ENCODE results near the gene SUN2. TPM values are rescaled to one million over a fixed set of nuclear protein-coding genes. Genes with fewer than 3 reads are reported as not detected.

The SUN2 gene
- polyA plus RNA-seq, 3 donors: 47.3 to 50.6 (median 47.6) TPM

DNA sequence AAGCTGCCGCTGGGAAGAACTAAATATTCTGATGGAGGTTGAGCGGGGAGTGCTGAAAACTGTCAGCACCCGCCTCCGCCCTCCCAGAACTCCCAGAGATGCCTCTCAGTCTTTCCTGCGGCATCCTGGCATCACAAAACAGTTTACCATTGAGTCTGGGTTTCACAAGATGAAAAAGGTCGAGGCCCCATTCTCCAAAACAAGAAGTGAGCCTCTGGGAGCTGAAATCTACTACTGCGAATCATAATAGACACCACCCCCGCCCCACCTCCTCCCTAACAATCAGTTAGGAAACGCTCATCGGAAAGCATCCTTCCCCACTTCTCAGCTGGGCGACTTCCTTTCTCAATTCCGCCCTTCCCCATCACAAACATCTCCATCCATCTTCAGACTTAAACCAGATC, 1.0 kb downstream of the SUN2 start:
- DNase-seq (ENCODE audit: low read depth in 3 of 3, low spot score in 2 of 3): no peak

DNA sequence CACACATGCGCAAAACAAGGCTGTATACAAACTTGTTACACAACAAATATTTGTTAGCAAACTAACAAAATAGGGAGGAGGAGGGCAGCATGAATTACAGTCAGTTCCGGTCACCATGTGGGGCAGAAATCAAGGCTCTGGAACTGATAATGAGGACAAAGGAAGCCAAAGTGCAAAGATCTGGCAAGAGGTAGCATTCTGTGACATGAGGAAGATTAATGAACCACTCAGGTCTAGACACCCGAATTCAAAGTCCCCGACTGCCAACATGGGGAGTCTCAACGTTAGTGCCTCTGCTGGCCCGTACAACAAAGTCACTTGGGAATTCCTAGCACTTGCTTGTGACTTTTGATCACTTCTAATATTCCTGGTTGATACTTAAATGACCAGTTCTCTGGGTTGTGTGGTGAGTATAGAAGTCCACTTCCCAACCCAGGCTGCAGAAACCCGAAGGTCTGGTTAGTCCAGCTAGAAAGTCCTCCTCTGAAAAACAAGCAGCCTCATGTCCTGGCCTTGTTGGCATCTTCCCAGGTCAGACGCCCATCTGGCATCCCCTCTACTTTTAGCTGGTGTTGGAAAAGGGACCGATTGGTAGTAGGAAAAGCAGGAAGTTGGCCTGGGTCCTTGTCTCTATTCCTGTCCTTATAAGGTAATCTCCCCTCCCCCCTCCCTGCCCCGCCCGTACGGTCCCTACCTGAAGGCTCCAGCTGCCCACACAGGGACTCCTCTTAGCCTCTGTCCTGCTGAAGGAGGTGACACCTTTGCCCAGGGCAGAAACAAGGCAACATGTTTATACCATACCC, 1.6 kb downstream of the SUN2 start:
- DNase-seq (ENCODE audit: low read depth in 3 of 3, low spot score in 2 of 3): no peak

DNA sequence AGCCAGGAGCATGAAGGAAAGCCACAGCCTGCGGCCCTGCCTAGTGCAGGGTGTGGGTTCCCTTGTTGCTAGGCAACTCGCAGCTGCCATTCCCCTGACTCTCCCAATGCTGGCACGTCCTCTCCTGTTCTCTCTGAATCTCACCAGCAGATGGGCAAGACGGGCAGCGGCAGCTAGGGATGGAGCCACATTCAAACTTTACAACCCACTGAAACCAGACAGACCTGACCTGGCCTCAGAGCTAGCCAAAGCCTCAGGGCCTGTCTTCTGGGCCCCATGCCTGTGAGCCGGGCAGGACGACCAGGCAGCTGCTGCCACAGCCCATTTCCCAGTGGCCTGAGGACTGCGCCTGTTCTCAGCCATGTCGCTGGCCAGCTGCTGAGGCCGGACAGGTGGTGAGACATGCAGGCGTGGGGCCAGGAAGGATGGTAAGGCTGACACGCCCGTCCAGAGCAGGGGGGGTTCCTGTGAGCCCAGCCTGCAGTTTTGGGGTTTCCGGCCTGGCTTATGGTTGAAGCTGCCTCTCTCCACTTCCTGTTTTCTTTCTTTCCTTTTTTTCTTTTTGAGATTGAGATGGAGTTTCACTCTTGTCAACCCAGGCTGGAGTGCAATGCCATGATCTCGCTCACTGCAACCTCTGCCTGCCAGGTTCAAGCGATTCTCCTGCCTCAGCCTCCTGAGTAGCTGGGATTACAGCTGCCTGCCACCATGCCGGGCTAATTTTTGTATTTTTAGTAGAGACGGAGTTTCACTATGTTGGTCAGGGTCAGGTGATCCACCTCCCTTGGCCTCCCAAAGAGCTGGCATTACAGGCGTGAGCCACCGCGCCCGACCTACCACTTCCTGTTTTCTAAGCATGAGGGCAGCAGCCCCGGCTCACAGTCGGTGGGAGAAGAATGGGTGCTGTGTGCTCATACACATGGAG, 4.1 kb downstream of the SUN2 start:
- no peak for DNase-seq (ENCODE audit: low read depth in 3 of 3, low spot score in 2 of 3)

DNA sequence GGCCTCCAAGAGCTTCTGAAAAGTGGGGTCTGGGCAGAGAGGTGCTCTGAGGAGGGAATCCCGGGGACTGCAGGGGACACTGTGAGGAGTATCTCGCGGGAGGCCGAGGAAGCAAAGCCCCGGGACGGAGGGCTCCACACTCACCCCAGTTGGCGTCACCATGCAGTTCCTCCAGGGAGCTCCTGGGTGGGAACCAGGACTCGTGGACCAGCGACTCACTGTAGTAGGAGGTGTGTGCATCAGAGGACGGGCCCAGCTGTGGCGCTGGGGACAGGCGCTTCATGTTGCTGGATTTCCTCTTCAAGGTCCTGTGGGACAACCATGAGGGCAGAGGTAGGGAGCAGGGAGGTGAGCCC, 4.8 kb downstream of the SUN2 start:
- no peak for DNase-seq (ENCODE audit: low read depth in 3 of 3, low spot score in 2 of 3)

DNA sequence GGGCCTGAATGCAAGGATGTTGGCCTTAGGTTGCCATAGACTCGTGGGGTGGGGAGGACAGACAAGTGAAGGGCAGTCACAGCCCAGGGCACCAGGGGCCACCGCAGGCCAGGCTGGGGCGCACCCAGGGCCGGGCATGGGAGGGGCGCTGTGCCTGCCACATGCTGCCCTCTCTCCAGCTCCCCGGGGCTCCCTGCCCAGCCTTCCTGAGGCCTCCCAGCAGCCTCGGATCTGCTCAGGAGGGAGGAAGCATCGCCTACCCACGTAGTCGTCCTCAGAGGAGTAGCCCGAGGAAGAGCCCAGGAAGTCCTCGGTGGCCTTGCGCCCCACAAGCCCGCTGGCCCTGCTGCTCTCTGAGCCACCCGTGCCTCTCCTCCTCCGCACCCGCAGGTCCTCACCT, 5.2 kb downstream of the SUN2 start:
- DNase-seq (ENCODE audit: low read depth in 3 of 3, low spot score in 2 of 3): no peak

DNA sequence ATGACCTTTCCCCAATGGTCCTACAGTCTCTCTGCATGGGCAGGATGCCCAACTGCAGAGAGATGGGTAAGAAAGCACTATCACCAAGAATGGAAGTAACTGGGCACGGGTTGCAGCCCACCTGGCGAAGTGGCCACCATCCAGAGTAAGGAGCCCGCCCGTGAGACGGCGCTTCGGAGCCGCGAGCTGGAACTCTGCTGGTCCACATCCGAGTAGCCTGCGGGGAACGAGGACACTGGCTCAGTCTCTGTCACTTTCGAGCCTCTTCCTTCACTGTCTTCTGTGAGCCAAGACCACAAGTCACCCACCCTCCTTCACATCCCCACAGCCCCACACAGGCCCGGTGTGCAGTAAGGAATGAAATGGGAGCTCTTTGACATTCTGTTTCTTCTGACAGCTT, 5.7 kb downstream of the SUN2 start:
- no peak for DNase-seq (ENCODE audit: low read depth in 3 of 3, low spot score in 2 of 3)

DNA sequence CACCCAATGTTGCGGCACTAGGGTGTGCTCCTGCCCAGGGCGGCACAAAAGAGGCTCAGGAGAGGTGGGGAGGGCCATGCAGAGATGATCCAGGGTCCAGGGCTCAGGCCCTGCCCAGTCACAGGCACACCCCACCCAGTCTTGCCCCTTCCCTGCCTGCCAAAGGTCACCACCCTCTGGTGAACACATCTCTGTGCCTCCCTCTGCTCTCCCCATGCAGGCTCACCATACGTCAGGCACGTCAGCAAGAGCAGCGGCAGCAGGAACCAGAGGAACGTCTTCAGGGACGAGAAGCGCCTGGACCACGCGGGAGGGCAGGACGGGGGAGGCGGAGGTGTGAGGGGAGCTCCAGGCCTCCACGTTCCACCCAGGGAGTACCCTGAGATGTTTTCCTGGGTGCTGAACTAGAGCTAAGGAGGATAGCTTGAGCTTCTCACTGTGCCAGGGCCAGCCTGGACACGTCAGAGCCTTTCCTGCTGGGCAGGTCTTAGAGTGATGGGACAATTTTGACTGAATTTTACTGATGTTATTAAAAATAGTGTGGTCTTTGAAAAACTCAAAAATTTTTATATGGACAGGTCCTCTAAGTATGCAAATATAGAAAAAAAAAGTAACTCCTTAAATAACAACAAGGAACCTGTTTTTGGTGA, 7.2 kb downstream of the SUN2 start:
- DNase-seq (ENCODE audit: low read depth in 3 of 3, low spot score in 2 of 3): no peak

DNA sequence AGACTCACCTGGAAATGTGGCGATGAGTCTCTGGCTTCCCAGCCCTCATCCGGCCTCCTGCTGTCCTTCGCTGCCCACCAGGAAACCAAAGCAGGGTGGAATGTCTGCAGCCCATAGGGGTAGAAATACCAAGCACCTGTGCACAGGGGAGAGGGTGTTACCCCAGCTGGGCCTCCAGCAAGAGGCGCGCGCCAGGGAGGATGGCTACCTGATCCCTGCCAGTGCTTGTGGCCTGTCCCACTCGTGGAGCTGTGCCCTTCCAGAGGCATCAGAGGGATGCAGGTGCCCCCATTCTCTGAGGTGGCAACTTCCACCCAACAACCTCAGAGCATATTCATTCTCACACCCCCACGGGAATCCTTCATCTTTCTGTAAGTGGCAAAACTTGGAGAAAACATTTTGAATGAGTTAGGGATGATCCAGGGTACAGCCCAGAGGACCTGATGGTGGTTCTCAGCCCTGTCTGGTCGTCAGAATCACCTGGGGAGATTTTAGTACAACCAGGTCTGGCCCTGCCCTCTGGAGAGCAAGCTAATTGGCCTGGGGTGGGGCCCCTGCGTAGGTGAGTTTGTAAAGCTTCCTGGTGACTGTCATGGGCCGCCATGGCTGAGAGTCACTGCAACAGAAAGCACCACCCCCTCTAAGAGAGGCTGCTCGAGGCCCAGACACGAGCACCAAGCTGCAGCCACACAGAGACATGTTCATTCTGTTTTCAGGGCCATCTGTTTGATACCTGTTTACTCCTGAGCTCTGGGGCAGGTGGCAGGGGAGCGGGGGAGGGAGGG, 9.9 kb downstream of the SUN2 start:
- DNase-seq (ENCODE audit: low read depth in 3 of 3, low spot score in 2 of 3): no peak

DNA sequence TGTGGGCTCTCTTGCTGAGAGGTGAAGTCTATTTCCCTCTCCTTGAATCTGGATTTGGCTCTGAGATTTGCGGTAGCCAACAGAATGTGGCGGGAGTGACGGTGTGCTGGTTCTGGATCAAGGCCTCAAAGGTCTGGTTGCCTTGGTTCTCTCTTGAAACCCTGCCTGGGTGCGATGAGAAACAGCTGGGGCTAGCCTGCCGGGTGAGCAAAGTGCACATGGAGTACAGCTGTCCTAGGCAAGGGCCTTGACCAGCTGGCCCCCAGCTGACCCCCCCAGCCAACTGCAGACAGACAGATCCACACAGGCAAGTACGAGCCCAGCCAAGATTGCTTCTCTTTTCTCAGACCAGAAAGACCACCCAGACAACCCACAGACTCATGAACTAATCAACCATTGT, 10.8 kb downstream of the SUN2 start:
- DNase-seq (ENCODE audit: low read depth in 3 of 3, low spot score in 2 of 3): no peak

DNA sequence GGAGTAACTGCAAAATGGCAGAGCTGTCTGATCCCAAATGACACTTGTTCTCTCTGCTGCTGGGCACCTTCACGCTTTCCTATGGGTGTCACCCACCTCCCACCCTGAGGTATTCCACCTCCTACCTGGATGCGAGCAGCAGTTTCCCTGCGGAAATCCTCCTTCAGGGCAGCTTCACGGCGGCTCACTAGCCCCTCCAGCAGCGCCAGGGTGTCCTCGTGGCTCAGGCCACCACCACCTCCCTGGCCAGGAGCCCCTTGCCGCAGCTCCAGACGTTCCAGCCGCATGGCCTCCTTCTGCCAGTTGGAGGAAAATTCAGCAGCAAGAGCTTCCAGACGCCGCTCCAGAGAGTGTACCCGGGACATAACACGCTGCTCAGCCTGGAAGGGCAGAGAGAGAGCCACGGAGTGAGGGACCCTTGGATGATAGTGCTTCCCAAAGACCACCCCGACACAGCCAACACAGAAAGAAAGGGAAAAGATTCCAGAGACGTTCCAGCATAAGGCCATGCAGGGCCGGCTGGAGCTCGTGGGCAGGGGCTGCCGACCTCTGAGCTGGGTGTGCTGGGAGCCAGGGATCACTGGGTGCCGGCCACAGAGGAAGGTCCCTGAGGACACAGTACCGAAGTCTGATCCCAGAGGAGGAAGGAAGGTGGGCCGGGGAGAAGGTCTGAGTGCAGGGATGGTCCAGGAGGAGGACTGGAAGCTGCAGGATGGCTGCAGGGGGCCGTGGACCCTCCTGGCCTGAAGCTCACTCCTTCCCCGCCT, 13.4 kb downstream of the SUN2 start:
- DNase-seq (ENCODE audit: low read depth in 3 of 3, low spot score in 2 of 3): no peak

DNA sequence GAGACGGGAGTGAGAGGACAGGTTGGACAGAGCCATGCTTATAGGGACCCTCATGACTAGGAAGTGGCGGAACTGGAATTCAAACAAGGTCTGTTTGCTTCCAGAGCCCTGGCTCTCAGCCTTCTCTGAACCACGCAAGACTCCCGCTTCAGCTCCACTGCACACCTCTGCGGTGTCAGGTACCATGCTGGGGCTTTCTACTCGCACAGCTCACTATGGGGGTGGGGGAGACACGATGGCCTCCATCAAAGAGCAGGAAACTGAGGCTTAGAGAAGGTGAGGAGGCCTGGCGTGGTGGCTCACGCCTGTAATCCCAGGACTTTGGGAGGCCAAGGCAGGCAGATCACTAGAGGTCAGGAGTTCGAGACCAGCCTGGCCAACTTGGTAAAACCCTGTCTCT, 14.2 kb downstream of the SUN2 start:
- no peak for DNase-seq (ENCODE audit: low read depth in 3 of 3, low spot score in 2 of 3)

DNA sequence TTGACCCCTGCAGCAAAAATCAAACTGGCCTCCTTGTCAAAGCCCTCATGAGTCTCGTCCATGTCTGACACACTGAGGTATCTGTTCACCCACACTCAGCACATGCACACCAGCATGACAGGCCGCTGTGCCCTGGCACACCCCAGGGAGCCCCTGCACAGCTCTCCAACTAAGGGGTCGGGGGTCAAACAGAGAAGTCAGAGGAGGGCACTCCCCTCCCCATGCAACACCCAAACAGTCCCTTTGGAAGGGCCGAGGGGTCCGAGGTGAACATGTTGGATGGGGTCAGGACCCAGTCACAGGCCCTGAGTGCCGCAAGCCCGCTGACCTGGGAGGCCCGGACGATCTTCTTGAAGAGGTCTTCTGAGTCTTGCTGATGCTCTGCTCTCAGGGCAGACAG, 14.6 kb downstream of the SUN2 start:
- DNase-seq (ENCODE audit: low read depth in 3 of 3, low spot score in 2 of 3): no peak

DNA sequence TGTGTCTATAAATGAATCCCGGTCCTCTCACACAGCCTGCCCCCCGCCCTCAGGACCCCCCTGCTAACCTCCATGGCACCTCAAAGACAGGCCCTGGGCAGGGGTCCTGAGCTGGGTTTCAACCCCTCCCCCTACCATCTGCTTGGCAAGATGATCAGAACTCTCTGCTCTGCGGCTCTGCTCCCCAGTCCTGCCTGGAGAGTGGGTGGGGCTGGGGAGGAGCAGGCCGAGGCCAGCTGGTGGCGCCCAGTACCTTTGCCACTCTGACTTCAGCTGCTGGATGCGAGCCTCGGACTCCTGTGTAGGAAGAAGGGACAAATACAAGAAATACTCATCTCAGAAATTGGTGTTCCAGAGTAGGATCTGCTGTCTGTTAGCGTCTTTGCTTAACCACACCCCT, 15.0 kb downstream of the SUN2 start:
- DNase-seq (ENCODE audit: low read depth in 3 of 3, low spot score in 2 of 3): no peak

DNA sequence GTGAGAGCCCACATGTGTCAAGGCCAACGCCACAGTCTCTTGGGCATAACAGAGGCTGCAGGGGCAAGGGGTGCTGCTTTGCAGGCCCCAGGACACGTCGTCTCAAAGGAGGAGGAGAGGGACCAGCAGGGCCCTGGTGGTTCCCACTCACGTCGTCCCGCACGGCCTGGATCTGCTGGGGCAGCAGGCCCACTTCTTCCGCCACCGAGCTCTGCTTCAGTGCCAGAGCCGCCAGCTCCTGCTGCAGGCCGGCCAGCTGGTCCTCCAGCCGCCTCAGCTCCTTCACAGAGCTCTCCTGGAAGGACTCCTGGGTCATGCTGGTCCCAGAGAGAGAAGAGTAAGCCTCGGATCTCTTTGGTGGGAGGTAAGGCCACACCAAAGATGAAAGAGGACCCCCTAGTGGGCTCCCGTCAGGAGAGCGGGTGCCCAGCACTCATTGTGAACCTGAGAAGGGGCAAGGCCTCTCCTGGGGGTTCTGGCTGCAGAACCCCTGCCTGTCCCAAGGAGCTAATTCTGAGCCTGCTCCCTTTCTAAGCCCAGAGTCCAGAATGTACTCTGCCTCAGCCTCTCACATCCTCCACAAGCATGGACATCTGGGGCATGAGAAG, 15.6 kb downstream of the SUN2 start:
- DNase-seq (ENCODE audit: low read depth in 3 of 3, low spot score in 2 of 3): no peak

DNA sequence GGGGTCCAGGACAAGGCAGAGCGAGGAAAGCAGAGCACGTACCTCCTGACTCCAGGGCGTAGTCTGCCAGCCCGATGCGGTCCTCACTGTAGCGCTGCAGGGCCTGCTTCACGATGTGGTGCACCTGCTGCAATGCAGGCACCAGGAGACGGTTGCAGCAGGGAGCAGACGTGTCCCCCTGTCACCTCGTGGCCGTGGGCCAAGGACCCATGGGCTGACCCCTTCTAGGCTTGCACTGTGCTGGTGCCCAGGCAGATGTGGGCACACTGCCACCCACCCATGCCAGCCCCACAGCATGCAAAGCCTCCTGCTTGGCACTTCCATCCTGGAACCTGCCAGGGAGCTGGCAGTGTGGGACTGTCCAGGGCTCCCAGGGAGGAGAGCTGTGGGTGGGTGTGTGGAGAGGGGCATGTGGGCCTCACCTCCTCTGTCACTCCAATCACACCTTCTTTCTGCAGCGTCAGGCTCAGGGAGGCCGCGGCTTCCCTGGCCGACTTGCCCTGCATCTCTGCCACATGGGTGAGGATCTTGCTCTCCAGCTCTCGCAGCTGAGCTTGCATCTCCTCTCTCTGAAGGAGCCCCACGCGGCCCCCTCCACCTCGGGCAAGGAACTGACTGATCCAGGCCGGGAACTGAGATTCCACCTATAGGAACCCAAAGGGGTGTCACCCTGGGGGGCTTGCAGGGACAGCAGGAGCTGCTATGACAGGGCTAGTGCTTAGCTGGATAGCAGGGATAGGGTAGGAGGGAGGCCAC, 16.3 kb downstream of the SUN2 start:
- DNase-seq (ENCODE audit: low read depth in 3 of 3, low spot score in 2 of 3): no peak

DNA sequence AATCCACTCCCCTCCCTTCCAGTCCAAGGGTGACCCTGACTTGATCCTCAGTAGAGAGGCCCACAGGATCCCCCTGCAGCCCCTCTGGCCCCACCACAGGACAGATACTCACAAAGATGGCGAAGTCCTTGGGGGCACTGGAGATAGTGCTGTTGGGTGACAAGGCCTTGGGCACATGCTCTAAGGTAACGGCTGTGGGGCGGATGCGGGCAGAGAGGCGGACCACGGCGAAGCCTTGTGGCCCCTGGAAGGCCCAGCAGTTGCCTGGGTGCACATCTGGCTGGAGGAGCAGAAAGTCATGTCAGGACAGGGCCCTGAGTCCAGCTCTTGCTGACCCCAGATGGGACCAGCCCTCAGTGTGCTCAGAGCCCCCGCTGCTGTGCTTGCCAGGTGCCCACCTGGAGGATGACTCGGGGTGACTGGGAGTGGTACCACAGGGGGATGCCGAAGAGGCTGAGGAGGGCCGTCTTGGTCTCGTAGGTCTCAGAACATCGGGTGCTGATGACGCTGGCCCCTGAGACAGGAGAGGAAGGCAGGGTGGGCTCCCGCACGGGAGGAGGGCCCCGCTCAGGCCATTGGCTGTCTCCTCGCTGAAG, 17.2 kb downstream of the SUN2 start:
- DNase-seq (ENCODE audit: low read depth in 3 of 3, low spot score in 2 of 3): no peak

DNA sequence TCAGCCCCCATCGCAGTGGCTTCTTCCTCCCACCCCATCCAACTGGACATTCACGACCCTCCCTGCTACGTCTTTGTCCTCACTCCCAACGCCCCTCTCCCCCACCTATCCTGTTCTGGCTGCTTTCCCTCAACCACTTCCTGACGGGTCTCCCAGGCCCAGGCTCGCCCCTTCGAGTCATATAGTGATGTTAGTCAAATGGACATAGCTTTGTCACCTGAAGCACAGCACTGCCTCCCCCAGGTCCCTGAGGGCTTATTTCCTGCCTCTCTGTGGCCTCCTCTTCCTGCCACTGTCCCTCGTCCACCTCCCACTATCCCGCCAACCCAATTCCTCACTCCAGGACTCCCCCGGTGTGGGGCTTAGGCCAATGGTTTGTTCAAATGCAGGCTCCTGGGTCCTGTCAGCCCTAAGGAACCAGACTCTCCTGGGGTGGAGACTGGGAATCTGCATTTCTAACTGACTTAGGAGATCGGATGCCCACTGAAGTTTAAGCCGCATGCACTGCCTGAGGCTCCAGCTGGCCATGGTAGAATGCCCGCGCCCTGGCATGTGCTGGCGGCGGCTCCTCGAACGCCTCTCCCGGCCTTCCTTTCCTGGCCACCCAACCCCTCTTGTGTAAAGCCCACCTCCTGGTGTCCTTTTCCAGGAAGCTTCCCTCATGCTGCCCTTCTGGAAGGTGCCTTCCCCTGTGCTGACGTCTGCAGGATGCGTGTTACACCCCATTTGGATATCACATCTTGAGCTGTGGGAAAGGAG, 18.3 kb downstream of the SUN2 start:
- DNase-seq (ENCODE audit: low read depth in 3 of 3, low spot score in 2 of 3): no peak

DNA sequence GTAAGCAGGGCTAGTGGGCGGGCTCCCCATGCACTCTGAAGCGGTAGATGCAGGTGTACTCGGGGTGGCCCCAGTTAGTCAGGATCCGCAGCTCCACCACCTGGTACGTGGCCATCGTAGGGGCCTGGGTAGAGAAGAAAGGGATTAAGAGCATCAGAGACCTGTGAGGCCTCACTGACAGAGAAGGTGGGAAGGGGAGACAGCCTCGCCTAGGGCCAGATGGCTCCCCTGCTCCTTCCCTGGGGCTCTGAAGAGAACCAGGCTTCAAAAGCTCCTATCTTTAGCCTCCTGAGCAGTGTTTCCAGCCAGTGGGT, 19.6 kb downstream of the SUN2 start:
- DNase-seq (ENCODE audit: low read depth in 3 of 3, low spot score in 2 of 3): no peak

Data from right renal cortex interstitium (tissue), 3 donors.